Cardiac muscle cell (in vitro differentiated cells and primary cell): Measurements from ENCODE around the gene ARMC5. TPM values are rescaled to one million over a fixed set of nuclear protein-coding genes. Genes with fewer than 3 reads are reported as not detected.

Source experiments
- DNase-seq, 2 donors: peaks; one replicate each; pipeline versions ENCODE4 v3.0.0 to v3.0.0-alpha.2; 2010 to 2017; ENCODE audit warnings: low read depth in 1 of 2, low spot score in 1 of 2
- H3K27ac ChIP-seq: fragments of 200-600 bp; sonication (generic); 2 replicates; pipeline ENCODE4 v1.5.1; 2016
- H3K27me3 ChIP-seq: fragments of 200-600 bp; sonication (generic); 2 replicates; pipeline ENCODE4 v1.6.0; 2016; ENCODE audit warnings: control low read depth
- H3K36me3 ChIP-seq: fragments of 200-600 bp; sonication (generic); 2 replicates; pipeline ENCODE4 v1.5.1; 2016; ENCODE audit warnings: control low read depth
- H3K4me1 ChIP-seq: fragments of 200-600 bp; sonication (generic); 2 replicates; pipeline ENCODE4 v1.8.1; 2017; ENCODE audit warnings: low read depth, mild to moderate bottlenecking, mixed run types
- H3K4me3 ChIP-seq: fragments of 200-600 bp; sonication (generic); 2 replicates; pipeline ENCODE4 v1.5.1; 2016; ENCODE audit warnings: mild to moderate bottlenecking
- H3K9me3 ChIP-seq: fragments of 200-600 bp; sonication (generic); 2 replicates; pipeline ENCODE4 v1.5.1; 2017; ENCODE audit warnings: low read depth, mild to moderate bottlenecking, control low read depth
- polyA plus RNA-seq: library from polyadenylated mRNA; unstranded; fragments of >200 nt; fragmentation: Nextera tagmentation; extraction: Ambion mirVana; gene quantifications from 2 replicates; pipeline ENCODE4 v1.2.1, GENCODE V29; 2016
- total RNA-seq: library from RNA; depleted of rRNA; stranded (reverse); fragments of >200 nt; gene quantifications from 2 replicates; pipeline ENCODE4 v1.2.3, GENCODE V29; 2016
- TF ChIP-seq, protein P1 (sequence below): IDR thresholded peaks from 2 replicates; pipeline ENCODE4 v1.5.1; 2012; ENCODE audit warnings: low read depth, mild to moderate bottlenecking, low read length

Gene ARMC5
- total and polyA plus RNA-seq, 2 experiments from 2014 or later, result 21.7 to 26.0 TPM

DNA sequence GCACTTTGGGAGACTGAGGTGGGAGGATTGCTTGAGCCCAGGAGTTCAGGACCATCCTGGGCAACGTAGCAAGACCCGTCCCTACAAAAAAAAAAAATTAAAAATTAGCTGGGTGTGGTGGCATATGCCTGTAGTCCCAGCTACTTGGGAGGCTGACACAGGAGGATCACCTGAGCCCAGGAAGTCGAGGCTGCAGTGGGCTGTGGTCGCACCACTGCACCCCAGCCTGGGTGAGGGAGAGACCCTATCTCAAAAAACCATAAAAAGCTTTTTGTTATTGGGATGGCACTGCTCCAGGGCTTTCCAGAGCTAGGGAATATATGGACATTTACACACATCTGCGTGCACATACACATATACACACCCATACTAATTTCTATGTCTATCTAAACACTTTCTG is 8.1 kb upstream of the ARMC5 start:
- no peaks in the 10 kb centered on the region for H3K27me3 ChIP-seq
- no peaks in the 10 kb centered on the region for H3K9me3 ChIP-seq
- H3K4me1 ChIP-seq, result peaks cover 28% of the 10 kb centered on the region
- DNase-seq, result no peak
- H3K36me3 ChIP-seq, result no peaks in the 10 kb centered on the region
- no peak overlapping the region for H3K4me3 ChIP-seq
- TF ChIP-seq, protein P1, sequence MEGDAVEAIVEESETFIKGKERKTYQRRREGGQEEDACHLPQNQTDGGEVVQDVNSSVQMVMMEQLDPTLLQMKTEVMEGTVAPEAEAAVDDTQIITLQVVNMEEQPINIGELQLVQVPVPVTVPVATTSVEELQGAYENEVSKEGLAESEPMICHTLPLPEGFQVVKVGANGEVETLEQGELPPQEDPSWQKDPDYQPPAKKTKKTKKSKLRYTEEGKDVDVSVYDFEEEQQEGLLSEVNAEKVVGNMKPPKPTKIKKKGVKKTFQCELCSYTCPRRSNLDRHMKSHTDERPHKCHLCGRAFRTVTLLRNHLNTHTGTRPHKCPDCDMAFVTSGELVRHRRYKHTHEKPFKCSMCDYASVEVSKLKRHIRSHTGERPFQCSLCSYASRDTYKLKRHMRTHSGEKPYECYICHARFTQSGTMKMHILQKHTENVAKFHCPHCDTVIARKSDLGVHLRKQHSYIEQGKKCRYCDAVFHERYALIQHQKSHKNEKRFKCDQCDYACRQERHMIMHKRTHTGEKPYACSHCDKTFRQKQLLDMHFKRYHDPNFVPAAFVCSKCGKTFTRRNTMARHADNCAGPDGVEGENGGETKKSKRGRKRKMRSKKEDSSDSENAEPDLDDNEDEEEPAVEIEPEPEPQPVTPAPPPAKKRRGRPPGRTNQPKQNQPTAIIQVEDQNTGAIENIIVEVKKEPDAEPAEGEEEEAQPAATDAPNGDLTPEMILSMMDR, result no peak
- peak overlapping the region; percentile 70 for H3K27ac ChIP-seq

DNA sequence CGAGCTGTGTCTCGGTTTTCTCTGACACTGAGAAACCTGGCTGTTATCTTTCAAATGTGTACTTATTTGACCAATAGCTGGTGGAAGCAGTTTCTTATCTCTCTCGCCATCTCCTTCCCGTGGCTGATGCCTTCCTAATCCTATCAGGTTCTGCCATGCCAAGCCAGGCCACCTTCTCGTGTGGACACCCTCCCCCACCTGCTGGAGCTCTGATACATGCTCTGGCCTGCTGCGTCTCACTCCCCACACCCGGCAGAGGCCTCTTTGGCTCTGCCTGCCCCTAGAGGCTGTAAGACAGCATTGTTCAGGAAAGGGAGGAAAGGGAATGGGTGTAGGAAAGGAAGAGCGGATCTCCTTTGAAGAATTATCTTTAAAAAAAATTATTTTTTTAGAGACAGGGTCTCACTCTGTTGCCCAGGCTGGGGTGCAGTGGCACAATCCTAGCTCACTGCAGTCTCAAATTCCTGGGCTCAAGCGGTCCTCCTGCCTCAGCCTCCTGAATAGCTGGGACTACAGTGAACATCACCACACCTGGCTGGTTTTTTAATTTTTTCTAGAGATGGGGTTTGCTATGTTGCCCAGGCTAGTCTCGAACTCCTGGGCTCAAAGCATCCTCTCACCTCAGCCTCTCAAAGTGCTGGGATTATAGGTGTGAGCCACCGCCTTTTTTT is 7.5 kb upstream of the ARMC5 start:
- peak overlapping the region; percentile 70 for H3K27ac ChIP-seq
- TF ChIP-seq, protein P1, result peak; percentile 78
- no peak overlapping the region for H3K4me3 ChIP-seq
- H3K9me3 ChIP-seq, result no peaks in the 10 kb centered on the region
- no peaks in the 10 kb centered on the region for H3K36me3 ChIP-seq
- DNase-seq, result peak; percentile 75 to 79
- H3K4me1 ChIP-seq, result peaks cover 28% of the 10 kb centered on the region
- H3K27me3 ChIP-seq, result no peaks in the 10 kb centered on the region

DNA sequence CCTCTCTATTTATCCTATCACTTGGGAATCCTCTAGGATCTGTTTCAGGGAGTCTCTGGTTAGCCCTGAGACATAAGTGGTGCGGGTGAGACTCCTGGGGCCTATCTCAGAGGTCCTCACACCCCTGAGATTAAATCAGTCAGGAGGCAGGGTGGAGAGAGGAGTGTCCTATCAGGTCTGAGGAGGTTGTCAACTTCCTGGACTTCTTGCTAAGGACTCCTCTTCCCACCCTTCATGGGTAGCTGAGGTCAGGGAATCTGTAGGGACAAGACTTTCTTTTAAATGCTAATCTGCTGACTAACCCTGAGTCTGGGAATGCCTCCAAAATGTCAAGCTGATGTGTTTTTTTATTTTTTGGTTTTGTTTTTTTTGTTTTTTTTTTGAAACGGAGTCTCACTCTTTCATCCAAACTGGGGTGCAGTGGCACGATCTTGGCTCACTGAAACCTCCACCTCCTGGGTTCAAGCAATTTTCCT is 6.6 kb upstream of the ARMC5 start:
- peak overlapping the region; percentile 70 for H3K27ac ChIP-seq
- H3K4me1 ChIP-seq, result peaks cover 32% of the 10 kb centered on the region

DNA sequence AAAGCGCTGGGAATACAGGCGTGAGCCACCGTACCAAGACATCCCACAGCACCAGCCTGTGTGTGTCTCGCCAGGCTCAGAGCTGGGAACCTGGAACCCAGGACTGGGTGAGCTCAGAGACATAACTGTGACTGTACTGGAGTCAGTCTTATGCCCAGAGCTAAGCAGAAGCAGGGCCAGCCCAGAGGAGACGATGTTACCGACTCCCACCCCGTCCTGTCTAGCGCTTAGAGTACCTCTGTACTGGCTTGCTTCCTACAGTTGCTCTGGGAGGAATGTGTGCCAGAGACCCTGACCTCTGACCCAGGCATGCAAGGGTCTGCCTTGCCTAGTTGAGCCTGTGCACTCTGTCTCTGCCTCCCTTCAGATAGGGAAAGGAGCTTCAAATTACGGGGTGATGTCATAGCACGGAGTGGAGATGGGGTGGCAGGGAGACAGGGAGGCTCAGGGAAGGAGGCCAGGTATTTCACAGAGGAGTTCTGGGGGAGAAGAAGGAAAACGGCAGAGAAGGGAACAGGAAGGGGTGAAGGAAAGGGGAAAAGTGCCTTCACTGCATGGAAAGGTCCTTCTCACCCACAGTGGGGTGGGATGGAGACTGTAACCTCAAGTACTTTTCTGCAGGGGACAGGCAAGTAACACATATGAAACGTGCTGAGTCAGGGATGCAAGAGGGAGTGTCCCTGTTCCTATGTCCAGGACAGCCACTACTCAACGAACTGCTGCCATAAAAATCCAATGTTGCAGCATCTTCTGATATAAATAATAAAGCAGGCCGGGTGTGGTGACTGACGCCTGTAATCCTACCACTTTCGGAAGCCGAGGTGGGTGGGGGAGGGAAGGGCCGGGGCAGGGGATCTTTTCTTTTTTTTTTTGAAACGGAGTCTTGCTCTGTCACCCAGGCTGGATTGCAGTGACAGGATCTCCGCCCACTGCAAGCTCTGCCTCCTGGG is 5.8 kb upstream of the ARMC5 start:
- peak; percentile 23 to 65 for DNase-seq
- H3K27me3 ChIP-seq, result no peaks in the 10 kb centered on the region
- peak overlapping the region; percentile 70 for H3K27ac ChIP-seq
- no peak overlapping the region for H3K4me3 ChIP-seq
- TF ChIP-seq, protein P1, result no peak
- no peaks in the 10 kb centered on the region for H3K36me3 ChIP-seq
- H3K4me1 ChIP-seq, result peaks cover 34% of the 10 kb centered on the region
- H3K9me3 ChIP-seq, result no peaks in the 10 kb centered on the region

More for the DNA sequence above, 6.6 kb upstream of the ARMC5 start:
- no peaks in the 10 kb centered on the region for H3K27me3 ChIP-seq
- no peaks in the 10 kb centered on the region for H3K9me3 ChIP-seq
- no peaks in the 10 kb centered on the region for H3K36me3 ChIP-seq
- DNase-seq, result peak in 1 of 2 donors; percentile 92
- no peak overlapping the region for H3K4me3 ChIP-seq
- TF ChIP-seq, protein P1, result no peak

DNA sequence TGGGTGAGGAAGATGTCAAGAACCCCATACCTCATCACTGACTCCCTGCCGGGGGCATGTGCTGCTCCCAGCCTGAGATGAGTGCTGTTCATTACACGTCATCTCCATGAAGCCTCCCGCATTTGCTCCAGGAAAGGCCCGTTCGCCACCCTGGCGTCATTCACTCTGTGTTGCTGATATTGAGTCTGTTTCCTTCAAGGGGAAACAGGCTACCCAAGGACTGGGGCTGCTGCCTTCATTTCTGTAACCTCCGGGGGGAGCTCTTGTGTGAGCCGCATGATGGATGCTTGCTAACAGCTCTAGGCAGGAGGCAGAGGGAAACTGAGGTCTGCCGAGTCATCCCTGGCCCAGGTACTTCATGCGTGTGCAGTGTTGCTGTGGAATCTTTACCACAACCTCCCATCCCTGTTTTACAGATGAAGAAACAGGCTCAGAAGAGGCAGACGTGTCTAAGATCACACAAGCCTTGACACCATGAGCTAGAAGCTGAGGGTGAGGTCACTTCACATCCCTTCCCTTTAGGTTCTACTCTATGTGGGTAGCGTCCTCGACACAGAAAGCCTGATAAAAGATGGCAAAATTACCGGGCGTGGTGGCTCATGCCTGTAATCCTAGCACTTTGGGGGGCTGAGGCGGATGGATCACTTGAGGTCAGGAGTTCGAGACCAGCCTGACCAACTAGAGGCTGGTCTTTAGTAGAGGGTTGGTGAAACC is 3.5 kb upstream of the ARMC5 start:
- TF ChIP-seq, protein P1, result peak; percentile 52
- peak; percentile 37 to 39 for DNase-seq
- no peak overlapping the region for H3K27ac ChIP-seq
- peaks cover 34% of the 10 kb centered on the region for H3K4me1 ChIP-seq
- no peaks in the 10 kb centered on the region for H3K36me3 ChIP-seq
- H3K9me3 ChIP-seq, result no peaks in the 10 kb centered on the region
- H3K27me3 ChIP-seq, result no peaks in the 10 kb centered on the region
- H3K4me3 ChIP-seq, result no peak overlapping the region
